ES-I3 (cell line): Measurements from ENCODE around the gene CMPK2.
"Not testable (repeated sequence)": the region's sequence is repeated elsewhere in the genome, so short reads cannot be mapped to it uniquely, and the experiment has no call there.

Experiments used
- H3K36me3 ChIP-seq: 2 replicates; pipeline ENCODE4 v1.6.1; 2013; ENCODE audit warnings: mild to moderate bottlenecking, low read length, control low read depth, moderate library complexity; ENCODE audit not compliant: insufficient read depth
- H3K4me1 ChIP-seq: 2 replicates; pipeline ENCODE4 v1.6.1; 2013; ENCODE audit warnings: mild to moderate bottlenecking, control low read depth, low read length; ENCODE audit not compliant: insufficient read depth
- H3K9ac ChIP-seq: 2 replicates; pipeline ENCODE4 v1.6.1; 2013; ENCODE audit warnings: low read depth, mild to moderate bottlenecking, low read length, moderate library complexity
- H3K9me3 ChIP-seq: 2 replicates; pipeline ENCODE4 v1.6.1; 2013; ENCODE audit warnings: mild to moderate bottlenecking, low read length, moderate library complexity; ENCODE audit not compliant: control insufficient read depth, insufficient read depth

CMPK2 gene

GRCh38 chr2:6866275-6866671 lies 566 bp upstream of the CMPK2 start:
- no peaks in the 10 kb centered on the region for H3K9me3 ChIP-seq
- H3K36me3 ChIP-seq, result no peaks in the 10 kb centered on the region
- H3K4me1 ChIP-seq, result no peaks in the 10 kb centered on the region
- H3K9ac ChIP-seq, result peak overlapping the region; percentile 76; the same call in 1 of the 2 replicates

GRCh38 chr2:6864923-6865345 lies 773 bp downstream of the CMPK2 start:
- Histone ChIP-seq H3K9me3 (no peaks in the 10 kb centered on the region), H3K4me1 (no peaks in the 10 kb centered on the region), H3K36me3 (no peaks in the 10 kb centered on the region), H3K9ac (peak overlapping the region; percentile 76; the same call in 1 of the 2 replicates)

GRCh38 chr2:6864231-6864754 lies 1.4 kb downstream of the CMPK2 start:
- Histone ChIP-seq H3K9ac (no peak overlapping the region), H3K4me1 (no peaks in the 10 kb centered on the region), H3K36me3 (no peaks in the 10 kb centered on the region), H3K9me3 (no peaks in the 10 kb centered on the region)

GRCh38 chr2:6863792-6864191 lies 1.9 kb downstream of the CMPK2 start:
- H3K9ac ChIP-seq, result no peak overlapping the region
- H3K9me3 ChIP-seq, result no peaks in the 10 kb centered on the region
- H3K36me3 ChIP-seq, result no peaks in the 10 kb centered on the region
- no peaks in the 10 kb centered on the region for H3K4me1 ChIP-seq

- Histone ChIP-seq H3K9me3 (peaks cover 3% of the 10 kb centered on the region; the same call in 1 of the 2 replicates), H3K9ac (no peak overlapping the region), H3K36me3 (no peaks in the 10 kb centered on the region), H3K4me1 (no peaks in the 10 kb centered on the region)
These were observed 5.4 kb downstream of the CMPK2 start for GRCh38 chr2:6860296-6860695.

- H3K36me3 ChIP-seq, H3K4me1 ChIP-seq, H3K9ac ChIP-seq, H3K9me3 ChIP-seq: not testable (repeated sequence)
These were observed 7.2 kb downstream of the CMPK2 start for GRCh38 chr2:6858466-6859027.

- no peaks in the 10 kb centered on the region for H3K4me1 ChIP-seq
- no peaks in the 10 kb centered on the region for H3K36me3 ChIP-seq
- peaks cover 3% of the 10 kb centered on the region; the same call in 1 of the 2 replicates for H3K9me3 ChIP-seq
- no peak overlapping the region for H3K9ac ChIP-seq
These were observed 9.2 kb downstream of the CMPK2 start for GRCh38 chr2:6856548-6856920.

GRCh38 chr2:6855860-6856547 lies 9.7 kb downstream of the CMPK2 start:
- no peaks in the 10 kb centered on the region for H3K36me3 ChIP-seq
- peaks cover 3% of the 10 kb centered on the region; the same call in 1 of the 2 replicates for H3K9me3 ChIP-seq
- no peaks in the 10 kb centered on the region for H3K4me1 ChIP-seq
- no peak overlapping the region for H3K9ac ChIP-seq

GRCh38 chr2:6854416-6854815 lies 11.3 kb downstream of the CMPK2 start:
- H3K9me3 ChIP-seq, result peaks cover 3% of the 10 kb centered on the region; the same call in 1 of the 2 replicates
- H3K9ac ChIP-seq, result no peak overlapping the region
- H3K36me3 ChIP-seq, result no peaks in the 10 kb centered on the region
- no peaks in the 10 kb centered on the region for H3K4me1 ChIP-seq

- H3K9me3 ChIP-seq, result no peaks in the 10 kb centered on the region; the same call in 1 of the 2 replicates
These were observed 13.5 kb downstream of the CMPK2 start for GRCh38 chr2:6852195-6852594.

GRCh38 chr2:6846967-6847681 lies 18.6 kb downstream of the CMPK2 start:
- no peaks in the 10 kb centered on the region for H3K4me1 ChIP-seq
- no peak overlapping the region for H3K9ac ChIP-seq
- H3K9me3 ChIP-seq, result peaks cover 22% of the 10 kb centered on the region
- no peaks in the 10 kb centered on the region for H3K36me3 ChIP-seq

More at GRCh38 chr2:6852195-6852594, 13.5 kb downstream of the CMPK2 start:
- no peaks in the 10 kb centered on the region for H3K36me3 ChIP-seq
- H3K4me1 ChIP-seq, result no peaks in the 10 kb centered on the region
- H3K9ac ChIP-seq, result no peak overlapping the region

GRCh38 chr2:6846540-6846939 lies 19.2 kb downstream of the CMPK2 start:
- Histone ChIP-seq H3K9me3 (peaks cover 22% of the 10 kb centered on the region), H3K4me1 (no peaks in the 10 kb centered on the region), H3K9ac (no peak overlapping the region), H3K36me3 (no peaks in the 10 kb centered on the region)

GRCh38 chr2:6845903-6846302 lies 19.8 kb downstream of the CMPK2 start:
- H3K9me3 ChIP-seq, result peaks cover 22% of the 10 kb centered on the region
- no peak overlapping the region for H3K9ac ChIP-seq
- no peaks in the 10 kb centered on the region for H3K36me3 ChIP-seq
- no peaks in the 10 kb centered on the region for H3K4me1 ChIP-seq

- Histone ChIP-seq H3K36me3 (no peaks in the 10 kb centered on the region), H3K9ac (no peak overlapping the region), H3K4me1 (no peaks in the 10 kb centered on the region), H3K9me3 (peaks cover 22% of the 10 kb centered on the region)
These were observed 20.4 kb downstream of the CMPK2 start for GRCh38 chr2:6845312-6845711.
